Naive thymus-derived CD4-positive, alpha-beta T cell (primary cell): ENCODE results near the gene PCSK9. TPM values are rescaled to one million over a fixed set of nuclear protein-coding genes. Genes with fewer than 3 reads are reported as not detected.
A peak's percentile ranks its signal among the peaks of the same experiment; 100 is the strongest.

Experiments used
- ATAC-seq: fragments of 150-1000 bp; cut with Tn5 transposase; 2 replicates; pipeline ENCODE4 v1.10.0; 2021; ENCODE audit warnings: mild to moderate bottlenecking, moderate library complexity
- CTCF ChIA-PET: fragments of 350-600 bp; sonication (Branson Sonifier 250); formaldehyde crosslinking; loops from one replicate; lab custom pipeline; 2021; ENCODE audit warnings: antibody characterized with exemption; lab: Charles Lee
- POLR2A ChIA-PET: fragments of 350-600 bp; sonication (Branson Sonifier 250); formaldehyde crosslinking; loops from one replicate; lab custom pipeline; 2021; ENCODE audit warnings: antibody characterized with exemption, inconsistent platforms; lab: Charles Lee
- DNase-seq, 9 donors: peaks; one replicate each; pipeline versions ENCODE4 v3.0.0 to v3.0.0-alpha.2; 2020 to 2022; ENCODE audit warnings: mixed read lengths in 1 of 9
- H3K27ac ChIP-seq: one replicate; pipeline ENCODE4 v1.7.0; 2013; ENCODE audit warnings: mild to moderate bottlenecking, low read depth, low read length, moderate library complexity
- H3K27me3 ChIP-seq, 2 donors: one replicate each; pipeline ENCODE4 v1.7.0; 2013; ENCODE audit warnings: low read length in 2 of 2, mild to moderate bottlenecking in 2 of 2, moderate library complexity in 2 of 2; ENCODE audit not compliant: control insufficient read depth in 2 of 2, insufficient read depth in 2 of 2
- H3K36me3 ChIP-seq, 3 experiments: 1 replicate in 2 of 3; 2 replicates in 1 of 3; pipeline ENCODE4 v1.7.0; 2013; ENCODE audit warnings: low read length in 3 of 3, mild to moderate bottlenecking in 3 of 3, moderate library complexity in 1 of 3; ENCODE audit not compliant: insufficient read depth in 3 of 3, control insufficient read depth in 2 of 3
- H3K4me1 ChIP-seq, 2 donors: one replicate each; pipeline ENCODE4 v1.7.0; 2013; ENCODE audit warnings: low read length in 2 of 2, mild to moderate bottlenecking in 2 of 2, moderate library complexity in 1 of 2; ENCODE audit not compliant: control insufficient read depth in 2 of 2, insufficient read depth in 2 of 2
- H3K4me3 ChIP-seq: 2 replicates; pipeline ENCODE4 v1.7.0; 2013; ENCODE audit warnings: mild to moderate bottlenecking, low read length
- H3K9me3 ChIP-seq, 3 experiments: 1 replicate in 2 of 3; 2 replicates in 1 of 3; pipeline ENCODE4 v1.7.0; 2013; ENCODE audit warnings: low read length in 3 of 3; ENCODE audit not compliant: control insufficient read depth in 2 of 3
- H3K27ac Mint-ChIP-seq, 9 donors: one replicate each; pipeline ENCODE4 v1.8.0; 2020 to 2022; ENCODE audit warnings: mixed read lengths in 9 of 9, mild to moderate bottlenecking in 8 of 9, moderate library complexity in 5 of 9, inconsistent platforms in 2 of 9
- H3K27me3 Mint-ChIP-seq, 5 donors: one replicate each; pipeline ENCODE4 v1.8.0; 2021 to 2022; ENCODE audit warnings: mixed read lengths in 5 of 5, mild to moderate bottlenecking in 1 of 5
- H3K36me3 Mint-ChIP-seq, 5 donors: one replicate each; pipeline ENCODE4 v1.8.0; 2020 to 2022; ENCODE audit warnings: mixed read lengths in 5 of 5, mild to moderate bottlenecking in 3 of 5, inconsistent platforms in 1 of 5
- H3K4me1 Mint-ChIP-seq, 7 donors: one replicate each; pipeline ENCODE4 v1.8.0; 2020 to 2022; ENCODE audit warnings: mixed read lengths in 7 of 7, mild to moderate bottlenecking in 3 of 7, inconsistent platforms in 1 of 7
- H3K4me3 Mint-ChIP-seq, 10 donors: one replicate each; pipeline ENCODE4 v1.8.0; 2020 to 2022; ENCODE audit warnings: mild to moderate bottlenecking in 10 of 10, mixed read lengths in 10 of 10, moderate library complexity in 6 of 10, inconsistent platforms in 2 of 10
- H3K9me3 Mint-ChIP-seq, 11 donors: one replicate each; pipeline ENCODE4 v1.8.0; 2020 to 2022; ENCODE audit warnings: mixed read lengths in 11 of 11, mild to moderate bottlenecking in 4 of 11, inconsistent platforms in 1 of 11, moderate library complexity in 1 of 11
- intact Hi-C, 2 donors: fragments of 100-400 bp; cut with micrococcal nuclease; formaldehyde crosslinking; loops; one replicate each; pipeline ENCODE4 v1.15.1; 2023
- polyA plus RNA-seq, 2 donors: library from polyadenylated mRNA; unstranded; fragments of 300-500 nt; fragmentation: Illumina TruSeq; gene quantifications; one replicate each; pipeline ENCODE4 v1.2.3, GENCODE V29; 2021
- total RNA-seq, 6 experiments: library from RNA in 5 of 6; stranded (reverse) in 5 of 6; gene quantifications; 1 replicate in 5 of 6; 2 replicates in 1 of 6; pipeline ENCODE4 v1.2.3 and lab custom pipeline; 2021 to 2026

The PCSK9 gene
- total and polyA plus RNA-seq, 7 experiments from 2014 or later: not detected

DNA sequence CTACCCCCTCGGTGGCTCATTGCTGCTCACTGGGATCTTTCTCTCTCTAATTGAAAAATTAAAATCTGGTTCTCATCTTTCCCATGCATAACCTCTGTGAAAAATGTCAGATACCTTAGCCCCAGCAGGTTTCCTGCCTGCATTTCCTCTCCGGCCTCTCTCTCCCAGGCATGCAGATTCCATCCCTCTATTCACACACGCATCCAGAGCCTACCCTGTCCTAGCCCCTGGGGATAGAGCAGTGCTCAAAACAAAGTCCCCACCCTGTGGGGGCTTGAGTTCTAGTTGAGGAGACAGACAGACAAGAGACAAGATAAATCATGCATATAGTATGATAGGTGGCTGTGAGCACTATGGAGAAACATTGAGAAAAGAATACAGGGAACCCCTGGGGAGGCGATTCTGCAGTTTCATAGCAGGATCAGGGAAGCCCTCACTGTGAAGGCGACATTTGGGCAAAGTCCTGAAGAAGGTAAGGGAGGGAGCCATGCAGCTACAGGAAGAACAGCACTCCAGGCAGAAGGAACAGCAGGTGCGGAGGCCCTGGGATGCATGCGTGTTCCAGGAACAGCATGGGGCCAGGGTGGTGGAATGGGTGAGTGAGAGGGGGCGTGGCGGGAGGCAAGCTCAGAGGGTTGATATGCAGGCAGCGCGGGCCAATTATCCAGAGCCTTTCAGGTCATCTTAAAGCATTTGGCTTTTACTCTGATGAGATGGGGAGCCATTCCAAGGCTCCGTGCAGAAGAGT is 44.2 kb upstream of the PCSK9 start:
- Mint-ChIP-seq H3K9me3 (peaks cover 0 to 5% (median 0%) of the 10 kb centered on the region in 11 donors), H3K4me1 (peaks cover 17 to 27% (median 22%) of the 10 kb centered on the region in 7 donors), H3K27me3 (peaks cover 21 to 46% (median 40%) of the 10 kb centered on the region in 5 donors), H3K27ac (peak overlapping the region in 4 of 9 donors; percentile 2 to 71 (median 16)), H3K36me3 (peaks cover 0 to 4% (median 0%) of the 10 kb centered on the region in 5 donors), H3K4me3 (peak overlapping the region in 8 of 10 donors; percentile 27 to 76 (median 42))
- Histone ChIP-seq H3K27ac (no peak overlapping the region), H3K36me3 (no peaks in the 10 kb centered on the region), H3K4me3 (no peak overlapping the region), H3K9me3 (no peaks in the 10 kb centered on the region), H3K4me1 (peaks cover 13 to 14% of the 10 kb centered on the region in 2 donors), H3K27me3 (no peaks in the 10 kb centered on the region)
- CTCF ChIA-PET: no interaction called here
- ATAC-seq (no peak), DNase-seq (no peak)
- POLR2A ChIA-PET: no interaction called here
- intact Hi-C loops: no loop called here

DNA sequence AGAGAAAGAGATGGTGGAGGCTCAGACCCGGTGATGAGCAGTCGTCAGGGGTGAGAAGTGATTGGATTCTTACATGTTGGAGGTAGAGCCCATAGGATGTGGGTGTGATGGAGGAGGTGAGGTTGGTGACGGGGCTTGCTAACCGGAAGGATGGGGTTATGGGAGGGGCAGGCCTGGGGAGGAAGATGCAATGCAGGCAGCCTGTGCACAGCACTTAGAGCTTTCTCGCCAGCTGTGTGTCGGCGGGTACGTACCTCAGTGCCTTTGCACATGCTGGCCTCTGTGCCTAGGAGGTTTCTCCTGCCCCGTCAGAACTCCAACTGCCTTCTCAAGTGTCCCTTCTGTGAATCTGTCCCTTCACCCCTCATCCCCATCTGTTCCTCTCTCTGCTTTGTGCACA is 43.5 kb upstream of the PCSK9 start:
- peak overlapping the region in 7 of 10 donors; percentile 26 to 76 (median 48) for H3K4me3 Mint-ChIP-seq
- no peaks in the 10 kb centered on the region for H3K36me3 ChIP-seq
- ChIA-PET CTCF (interaction anchor here (1.0 kb wide), 1 partner anchor 193 kb away, joined by 5 read pairs; no protein-coding TSS in a partner anchor), POLR2A (no interaction called here)
- H3K9me3 ChIP-seq: no peaks in the 10 kb centered on the region
- H3K9me3 Mint-ChIP-seq: peaks cover 0 to 5% (median 0%) of the 10 kb centered on the region in 11 donors
- intact Hi-C loops: loop anchor here (1.0 to 2.0 kb wide), 3 partner anchors 46 to 323 kb away; no protein-coding TSS in a partner anchor
- peaks cover 21 to 46% (median 41%) of the 10 kb centered on the region in 5 donors for H3K27me3 Mint-ChIP-seq
- peak overlapping the region in 5 of 9 donors; percentile 2 to 70 (median 17) for H3K27ac Mint-ChIP-seq
- peaks cover 13 to 14% of the 10 kb centered on the region in 2 donors for H3K4me1 ChIP-seq
- peaks cover 17 to 27% (median 22%) of the 10 kb centered on the region in 7 donors for H3K4me1 Mint-ChIP-seq
- peak; percentile 69 for ATAC-seq
- H3K27ac ChIP-seq: no peak overlapping the region
- H3K27me3 ChIP-seq: no peaks in the 10 kb centered on the region
- H3K36me3 Mint-ChIP-seq: peaks cover 0 to 4% (median 0%) of the 10 kb centered on the region in 5 donors
- H3K4me3 ChIP-seq: peak overlapping the region; percentile 35
- peak in 6 of 9 donors; percentile 10 to 30 (median 24) for DNase-seq

DNA sequence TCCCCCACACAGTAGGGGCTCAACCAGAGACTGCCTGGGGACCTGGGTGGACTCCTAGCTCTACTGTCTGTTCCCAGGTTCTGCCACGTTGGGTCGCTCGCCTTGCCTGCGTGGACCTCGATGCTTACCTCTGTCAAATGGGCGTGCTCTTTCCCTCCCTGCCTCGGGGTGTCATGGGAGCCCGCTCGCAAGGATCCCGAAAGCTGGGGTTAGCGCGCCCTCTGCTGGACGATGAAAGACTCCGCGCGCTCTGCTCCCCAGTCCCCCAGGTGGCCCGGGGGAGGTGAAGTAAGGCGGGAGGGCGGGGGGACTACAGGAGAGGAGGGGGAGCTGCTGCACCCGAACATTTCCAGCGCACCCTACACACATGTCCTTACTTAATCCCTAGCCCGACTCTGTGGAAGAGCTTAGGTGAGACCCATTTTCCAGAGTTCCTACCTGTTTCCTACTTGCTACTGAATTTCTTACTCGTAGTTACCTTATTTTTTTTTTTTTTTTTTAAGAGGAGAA is 42.9 kb upstream of the PCSK9 start:
- peak; percentile 41 to 81 (median 66) for DNase-seq
- no peaks in the 10 kb centered on the region for H3K9me3 ChIP-seq
- H3K36me3 Mint-ChIP-seq: peaks cover 0 to 4% (median 0%) of the 10 kb centered on the region in 5 donors
- H3K27me3 ChIP-seq: no peaks in the 10 kb centered on the region
- peak; percentile 87 for ATAC-seq
- H3K4me3 ChIP-seq: peak overlapping the region; percentile 35
- H3K27ac Mint-ChIP-seq: peak overlapping the region in 3 of 9 donors; percentile 21 to 70 (median 58)
- H3K27ac ChIP-seq: no peak overlapping the region
- peaks cover 21 to 46% (median 41%) of the 10 kb centered on the region in 5 donors for H3K27me3 Mint-ChIP-seq
- intact Hi-C loops: loop anchor here (1.0 to 2.0 kb wide), 3 partner anchors 46 to 324 kb away; no protein-coding TSS in a partner anchor
- H3K9me3 Mint-ChIP-seq: peaks cover 0 to 5% (median 0%) of the 10 kb centered on the region in 11 donors
- H3K4me1 ChIP-seq: peaks cover 13 to 14% of the 10 kb centered on the region in 2 donors
- ChIA-PET CTCF (interaction anchor here (1.0 to 1.4 kb wide), 2 partner anchors 52 to 193 kb away, joined by 5 to 9 read pairs; no protein-coding TSS in a partner anchor), POLR2A (no interaction called here)
- H3K4me3 Mint-ChIP-seq: peak overlapping the region; percentile 32 to 76 (median 62)
- H3K4me1 Mint-ChIP-seq: peaks cover 17 to 27% (median 22%) of the 10 kb centered on the region in 7 donors
- no peaks in the 10 kb centered on the region for H3K36me3 ChIP-seq

DNA sequence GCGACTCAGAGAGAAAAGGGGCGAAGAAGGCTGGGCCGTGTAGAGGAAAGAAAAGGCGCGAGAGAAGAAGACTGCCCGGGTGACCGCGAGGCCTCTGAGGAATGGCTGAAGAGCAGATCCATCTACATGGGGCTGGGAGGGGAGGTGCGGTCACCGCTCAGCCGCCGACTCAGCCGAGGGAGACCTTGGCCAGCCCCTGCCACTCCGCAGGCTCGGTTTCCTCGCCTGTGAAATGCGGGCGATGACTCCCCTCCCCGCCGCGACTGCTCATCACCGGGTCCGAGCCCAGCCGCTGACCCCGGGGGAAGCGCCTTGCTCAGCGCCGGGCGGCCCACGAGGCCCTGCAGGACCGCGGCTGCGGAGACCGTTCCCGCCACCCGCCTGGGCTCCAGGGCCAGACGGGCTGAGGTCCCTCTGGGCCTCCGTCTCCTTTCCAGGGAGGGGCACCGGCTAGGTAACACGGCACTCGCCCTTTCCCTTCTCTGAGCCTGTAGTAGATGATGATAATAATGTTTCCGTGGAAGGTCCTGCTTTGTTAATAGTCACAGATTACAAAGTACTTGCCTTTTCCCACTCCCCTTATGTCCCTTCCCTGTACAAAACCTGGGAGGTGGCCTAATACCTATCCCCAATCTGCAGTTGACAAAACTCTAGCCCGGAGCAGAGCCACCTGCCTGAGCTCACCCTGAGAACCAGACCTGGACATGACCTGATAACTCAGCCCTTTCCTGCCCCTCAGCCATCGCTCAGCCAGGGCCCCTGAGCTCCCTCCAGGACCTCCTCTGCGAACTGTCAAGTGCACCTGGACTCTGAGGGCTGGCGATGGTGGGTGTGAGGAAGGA is 42.3 kb upstream of the PCSK9 start:
- Histone ChIP-seq H3K27ac (no peak overlapping the region), H3K9me3 (no peaks in the 10 kb centered on the region), H3K27me3 (no peaks in the 10 kb centered on the region), H3K4me3 (no peak overlapping the region), H3K36me3 (no peaks in the 10 kb centered on the region), H3K4me1 (peaks cover 13 to 14% of the 10 kb centered on the region in 2 donors)
- ATAC-seq: no peak
- Mint-ChIP-seq H3K9me3 (peaks cover 0 to 5% (median 0%) of the 10 kb centered on the region in 11 donors), H3K4me1 (peaks cover 17 to 27% (median 22%) of the 10 kb centered on the region in 7 donors), H3K36me3 (peaks cover 0 to 4% (median 0%) of the 10 kb centered on the region in 5 donors), H3K27me3 (peaks cover 21 to 46% (median 41%) of the 10 kb centered on the region in 5 donors), H3K4me3 (peak overlapping the region; percentile 39 to 76 (median 68)), H3K27ac (peak overlapping the region in 2 of 9 donors; percentile 21 to 33)
- no peak for DNase-seq
- ChIA-PET POLR2A (no interaction called here), CTCF (interaction anchor here (0.8 to 1.4 kb wide), 3 partner anchors 52 to 322 kb away, joined by 3 to 9 read pairs (median 5); no protein-coding TSS in a partner anchor)
- intact Hi-C loops: loop anchor here (1.0 to 2.0 kb wide), 3 partner anchors 47 to 324 kb away; no protein-coding TSS in a partner anchor

DNA sequence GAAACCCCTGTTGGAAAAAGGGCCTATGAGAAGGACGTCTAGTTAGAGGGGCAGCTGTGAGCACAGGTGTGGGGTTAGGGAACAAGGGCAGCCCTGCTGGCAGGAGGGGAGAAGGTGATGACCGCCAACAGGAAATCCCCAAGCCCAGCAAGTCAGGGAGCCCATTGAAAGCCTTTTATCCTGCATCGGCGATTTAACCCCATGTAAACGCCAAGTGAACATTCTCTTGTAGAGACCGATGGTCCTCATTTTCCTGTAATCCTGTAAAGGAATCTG is 41.7 kb upstream of the PCSK9 start:
- no peaks in the 10 kb centered on the region for H3K9me3 ChIP-seq
- Mint-ChIP-seq H3K4me3 (peak overlapping the region in 6 of 10 donors; percentile 12 to 76 (median 46)), H3K4me1 (peaks cover 17 to 27% (median 22%) of the 10 kb centered on the region in 7 donors), H3K36me3 (peaks cover 0 to 4% (median 0%) of the 10 kb centered on the region in 5 donors), H3K27ac (no peak overlapping the region), H3K9me3 (peaks cover 0 to 5% (median 0%) of the 10 kb centered on the region in 11 donors), H3K27me3 (peaks cover 21 to 46% (median 41%) of the 10 kb centered on the region in 5 donors)
- DNase-seq (no peak), ATAC-seq (no peak)
- no peaks in the 10 kb centered on the region for H3K27me3 ChIP-seq
- H3K27ac ChIP-seq: no peak overlapping the region
- H3K4me1 ChIP-seq: peaks cover 13 to 14% of the 10 kb centered on the region in 2 donors
- no peaks in the 10 kb centered on the region for H3K36me3 ChIP-seq
- ChIA-PET POLR2A (no interaction called here), CTCF (interaction anchor here (0.8 kb wide), 1 partner anchor 323 kb away, joined by 3 read pairs; no protein-coding TSS in a partner anchor)
- no peak overlapping the region for H3K4me3 ChIP-seq
- intact Hi-C loops: loop anchor here in 1 of 2 donors (2.0 kb wide), 1 partner anchor 325 kb away; no protein-coding TSS in a partner anchor

DNA sequence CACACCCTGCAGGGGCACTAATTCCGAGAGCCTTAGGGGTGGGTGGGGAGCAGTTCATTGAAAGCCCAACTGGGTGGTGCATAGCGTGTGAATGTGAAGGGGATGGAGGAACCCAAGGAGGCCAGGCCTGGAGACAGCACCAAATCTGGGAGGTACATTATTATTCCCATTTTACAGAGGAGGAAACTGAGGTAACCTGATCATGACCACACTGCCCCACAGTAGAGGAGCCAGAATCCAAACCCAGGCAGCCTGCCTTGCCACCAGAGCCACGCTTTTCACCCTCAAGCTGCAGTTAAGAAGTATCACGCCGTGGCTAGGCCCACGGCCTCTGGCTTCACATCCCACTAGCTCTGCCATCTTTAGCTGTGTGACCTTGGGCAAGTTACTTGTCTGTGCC is 41.2 kb upstream of the PCSK9 start:
- H3K9me3 Mint-ChIP-seq: peaks cover 0 to 5% (median 0%) of the 10 kb centered on the region in 11 donors
- Histone ChIP-seq H3K27me3 (no peaks in the 10 kb centered on the region), H3K4me1 (peaks cover 13 to 14% of the 10 kb centered on the region in 2 donors), H3K9me3 (no peaks in the 10 kb centered on the region), H3K27ac (no peak overlapping the region), H3K4me3 (no peak overlapping the region), H3K36me3 (no peaks in the 10 kb centered on the region)
- DNase-seq (no peak), ATAC-seq (no peak)
- peaks cover 0 to 4% (median 0%) of the 10 kb centered on the region in 5 donors for H3K36me3 Mint-ChIP-seq
- intact Hi-C loops: no loop called here
- POLR2A ChIA-PET: no interaction called here
- H3K27me3 Mint-ChIP-seq: peaks cover 21 to 46% (median 41%) of the 10 kb centered on the region in 5 donors
- CTCF ChIA-PET: interaction anchor here (0.8 kb wide), 1 partner anchor 323 kb away, joined by 3 read pairs; no protein-coding TSS in a partner anchor
- H3K27ac Mint-ChIP-seq: no peak overlapping the region
- peaks cover 17 to 27% (median 22%) of the 10 kb centered on the region in 7 donors for H3K4me1 Mint-ChIP-seq
- no peak overlapping the region for H3K4me3 Mint-ChIP-seq
